GM23248 (cell line): ENCODE results near the gene SCAMP2. TPM values are rescaled to one million over a fixed set of nuclear protein-coding genes. Genes with fewer than 3 reads are reported as not detected.

Source experiments
- DNase-seq: peaks from one replicate; pipeline ENCODE4 v3.0.0-alpha.2; 2015
- H2AFZ ChIP-seq: fragments of 200-600 bp; sonication (generic); 2 replicates; pipeline ENCODE4 v1.6.1; 2016; ENCODE audit warnings: antibody characterized with exemption
- H3F3A ChIP-seq: fragments of 200-600 bp; sonication (generic); 2 replicates; pipeline ENCODE4 v1.6.1; 2016; ENCODE audit warnings: mild to moderate bottlenecking, antibody characterized with exemption, mixed run types; ENCODE audit not compliant: insufficient read depth
- H3K27ac ChIP-seq: fragments of 200-600 bp; sonication (generic); 2 replicates; pipeline ENCODE4 v1.5.1; 2016; ENCODE audit warnings: mild to moderate bottlenecking
- H3K27me3 ChIP-seq: fragments of 200-600 bp; sonication (generic); replicated peaks from 2 replicates; pipeline ENCODE4 v1.6.1; 2016; ENCODE audit warnings: mild to moderate bottlenecking; ENCODE audit not compliant: insufficient read depth
- H3K36me3 ChIP-seq: fragments of 200-600 bp; sonication (generic); 2 replicates; pipeline ENCODE4 v1.6.1; 2016; ENCODE audit warnings: low read depth, mild to moderate bottlenecking
- H3K4me1 ChIP-seq: fragments of 200-600 bp; sonication (generic); 2 replicates; pipeline ENCODE4 v1.6.1; 2016; ENCODE audit warnings: mild to moderate bottlenecking; ENCODE audit not compliant: insufficient read depth
- H3K4me2 ChIP-seq: fragments of 200-600 bp; sonication (generic); one replicate; pipeline ENCODE4 v1.6.1; 2016; ENCODE audit warnings: mild to moderate bottlenecking; ENCODE audit not compliant: unreplicated experiment
- H3K4me3 ChIP-seq: fragments of 200-600 bp; sonication (generic); 2 replicates; pipeline ENCODE4 v1.5.1; 2016; ENCODE audit warnings: mild to moderate bottlenecking
- H3K79me2 ChIP-seq: fragments of 200-600 bp; sonication (generic); 2 replicates; pipeline ENCODE4 v1.6.1; 2016; ENCODE audit warnings: mild to moderate bottlenecking; ENCODE audit not compliant: insufficient read depth
- H3K9ac ChIP-seq: fragments of 200-600 bp; sonication (generic); 2 replicates; pipeline ENCODE4 v1.6.1; 2016; ENCODE audit warnings: mild to moderate bottlenecking
- H3K9me2 ChIP-seq: fragments of 200-600 bp; sonication (generic); 2 replicates; pipeline ENCODE4 v1.6.1; 2016; ENCODE audit warnings: mixed run types, mild to moderate bottlenecking, moderate library complexity; ENCODE audit not compliant: insufficient read depth
- H3K9me3 ChIP-seq: fragments of 200-600 bp; sonication (generic); one replicate; pipeline ENCODE4 v1.6.1; 2017; ENCODE audit warnings: low read depth
- H4K20me1 ChIP-seq: fragments of 200-600 bp; sonication (generic); 2 replicates; pipeline ENCODE4 v1.6.0; 2016; ENCODE audit not compliant: insufficient read depth
- EZH2 ChIP-seq: fragments of 200-600 bp; sonication (generic); IDR thresholded peaks from 2 replicates; pipeline ENCODE4 v1.6.1; 2018; ENCODE audit warnings: antibody characterized with exemption, mild to moderate bottlenecking; ENCODE audit not compliant: insufficient read depth, poor library complexity, severe bottlenecking
- EZH2phosphoT487 ChIP-seq: fragments of 200-600 bp; sonication (generic); IDR thresholded peaks from 2 replicates; pipeline ENCODE4 v1.6.1; 2018; ENCODE audit warnings: antibody characterized with exemption, moderate library complexity, mild to moderate bottlenecking, low read depth; ENCODE audit not compliant: insufficient read depth
- WGBS, 2 experiments: methylation state at CpG; one replicate each; pipeline ENCODE4 v1.1.6; 2015 to 2017; ENCODE audit warnings: low lambda C conversion rate in 2 of 2, low coverage in 1 of 2; ENCODE audit errors: missing lambda C conversion rate in 2 of 2; 5-methylcytosine and 5-hydroxymethylcytosine counted together
- in situ Hi-C: fragments of 300-500 bp; cut with MboI; formaldehyde crosslinking; loops from 2 replicates; pipeline ENCODE4 v1.15.0; 2020
- microRNA-seq: library from miRNA; unstranded; fragments of <30 nt; microRNA quantifications from one replicate; pipeline ENCODE4, GENCODE V29; 2016; ENCODE audit warnings: borderline number of aligned reads
- polyA plus RNA-seq: library from polyadenylated mRNA; unstranded; fragments of >200 nt; fragmentation: Nextera tagmentation; extraction: Ambion mirVana; gene quantifications from 2 replicates; pipeline ENCODE4 v1.2.1, GENCODE V29; 2016
- small RNA-seq: library from RNA; depleted of rRNA; stranded (forward); fragments of <200 nt; gene quantifications from one replicate; pipeline ENCODE3, GENCODE V24; 2014; ENCODE audit warnings: low read depth, low replicate concordance
- total RNA-seq: library from RNA; depleted of rRNA; stranded (reverse); fragments of >200 nt; shearing (Covaris generic); gene quantifications from 2 replicates; pipeline ENCODE4 v1.2.3, GENCODE V29; 2014; rRNA removed

SCAMP2 gene
- total and polyA plus RNA-seq, 2 experiments from 2014 or later = 28.7 to 83.0 TPM

GRCh38 chr15:74795966-74796625 lies 77.1 kb downstream of the SCAMP2 start:
- Histone ChIP-seq H3K4me3 (no peak overlapping the region), H4K20me1 (no peaks in the 10 kb centered on the region), H3F3A (peaks cover 5% of the 10 kb centered on the region; the same call in 1 of the 2 replicates), H3K27me3 (no peaks in the 10 kb centered on the region), H3K27ac (no peak overlapping the region), H3K9ac (no peak overlapping the region), H2AFZ (no peak overlapping the region), H3K4me2 (no peak overlapping the region), H3K9me2 (no peaks in the 10 kb centered on the region), H3K79me2 (peaks cover 70% of the 10 kb centered on the region), H3K36me3 (no peaks in the 10 kb centered on the region), H3K4me1 (peaks cover 1% of the 10 kb centered on the region; the same call in 1 of the 2 replicates), H3K9me3 (no peaks in the 10 kb centered on the region)
- TF ChIP-seq EZH2 = no peak
- no peak for TF ChIP-seq EZH2phosphoT487
- in situ Hi-C loops = no loop called here
- 94 to 95% methylated on average over 14 of the region's 14 CpGs for WGBS, 2 experiments
- DNase-seq = no peak

GRCh38 chr15:74794970-74795349 lies 78.2 kb downstream of the SCAMP2 start:
- no peak for TF ChIP-seq EZH2phosphoT487
- DNase-seq = no peak
- H3K79me2 ChIP-seq = peaks cover 80% of the 10 kb centered on the region

GRCh38 chr15:74794248-74794969 lies 78.8 kb downstream of the SCAMP2 start:
- Histone ChIP-seq H3K9me3 (no peaks in the 10 kb centered on the region), H3F3A (peaks cover 6% of the 10 kb centered on the region; the same call in 1 of the 2 replicates), H3K9ac (no peak overlapping the region), H4K20me1 (no peaks in the 10 kb centered on the region), H3K4me3 (no peak overlapping the region), H3K27ac (no peak overlapping the region), H3K9me2 (no peaks in the 10 kb centered on the region), H3K36me3 (no peaks in the 10 kb centered on the region), H3K4me1 (peaks cover 14% of the 10 kb centered on the region), H3K79me2 (peaks cover 85% of the 10 kb centered on the region), H3K4me2 (no peak overlapping the region), H2AFZ (no peak overlapping the region), H3K27me3 (no peaks in the 10 kb centered on the region)
- TF ChIP-seq EZH2 (no peak), EZH2phosphoT487 (no peak)
- 96 to 97% methylated on average over 6 to 9 of the region's 9 CpGs for WGBS, 2 experiments
- DNase-seq = no peak
- in situ Hi-C loops = no loop called here

More at GRCh38 chr15:74794970-74795349, 78.2 kb downstream of the SCAMP2 start:
- Histone ChIP-seq H3K4me2 (no peak overlapping the region), H3K4me3 (no peak overlapping the region), H4K20me1 (no peaks in the 10 kb centered on the region), H3K36me3 (no peaks in the 10 kb centered on the region), H3K9me2 (no peaks in the 10 kb centered on the region), H3K9me3 (no peaks in the 10 kb centered on the region), H3K9ac (no peak overlapping the region), H3K27ac (no peak overlapping the region), H3K27me3 (no peaks in the 10 kb centered on the region), H3K4me1 (peaks cover 13% of the 10 kb centered on the region), H2AFZ (no peak overlapping the region), H3F3A (peaks cover 6% of the 10 kb centered on the region; the same call in 1 of the 2 replicates)
- WGBS, 2 experiments = 90 to 96% methylated on average over 9 of the region's 9 CpGs
- in situ Hi-C loops = no loop called here

Small RNAs within 50 kb of the gene (microRNA-seq; reads per million reads assigned to microRNA genes)
- not detected for gene MIR6882

Small RNAs within 50 kb of the gene (small RNA-seq; reads per million reads assigned to genes)
- not detected for gene CPLX3
- gene MIR6882 = not detected

Other genes starting within 250 kb of the SCAMP2 start
- gene EDC3, start 177.3 kb downstream of the SCAMP2 start, total RNA-seq = 13.9 and 15.0 TPM in 2 replicates
- gene EDC3, start 177.3 kb downstream of the SCAMP2 start, polyA plus RNA-seq = 21.8 and 24.3 TPM in 2 replicates
- not detected in 2 replicates for gene CYP1A1, start 147.8 kb downstream of the SCAMP2 start, total RNA-seq
- gene CYP1A1, start 147.8 kb downstream of the SCAMP2 start, polyA plus RNA-seq = not detected in 2 replicates
- gene CYP1A2, start 124.5 kb downstream of the SCAMP2 start, total RNA-seq = not detected in 2 replicates
- not detected in 2 replicates for gene CYP1A2, start 124.5 kb downstream of the SCAMP2 start, polyA plus RNA-seq
- gene CSK, start 91.3 kb downstream of the SCAMP2 start, total RNA-seq = 18.0 and 21.0 TPM in 2 replicates
- 11.0 and 12.0 TPM in 2 replicates for gene CSK, start 91.3 kb downstream of the SCAMP2 start, polyA plus RNA-seq
- gene LMAN1L, start 60.5 kb downstream of the SCAMP2 start, total RNA-seq = not detected in 2 replicates
- gene LMAN1L, start 60.5 kb downstream of the SCAMP2 start, polyA plus RNA-seq = not detected in 2 replicates
- gene CPLX3, start 46.7 kb downstream of the SCAMP2 start, total RNA-seq = not detected in 2 replicates
- gene CPLX3, start 46.7 kb downstream of the SCAMP2 start, polyA plus RNA-seq = not detected in 2 replicates
- gene ULK3, start 30.2 kb downstream of the SCAMP2 start, total RNA-seq = 29.1 and 30.3 TPM in 2 replicates
- gene ULK3, start 30.2 kb downstream of the SCAMP2 start, polyA plus RNA-seq = 14.0 and 14.6 TPM in 2 replicates
- 79.0 and 85.2 TPM in 2 replicates for gene MPI, start 16.7 kb upstream of the SCAMP2 start, total RNA-seq
- gene MPI, start 16.7 kb upstream of the SCAMP2 start, polyA plus RNA-seq = 34.8 and 41.2 TPM in 2 replicates
- gene FAM219B, start 33.5 kb upstream of the SCAMP2 start, total RNA-seq = 64.1 and 78.6 TPM in 2 replicates
- 38.1 and 39.6 TPM in 2 replicates for gene FAM219B, start 33.5 kb upstream of the SCAMP2 start, polyA plus RNA-seq
- gene COX5A, start 64.7 kb upstream of the SCAMP2 start, total RNA-seq = 48.2 and 65.3 TPM in 2 replicates
- 315 and 321 TPM in 2 replicates for gene COX5A, start 64.7 kb upstream of the SCAMP2 start, polyA plus RNA-seq
- gene RPP25, start 83.4 kb upstream of the SCAMP2 start, total RNA-seq = 4.0 and 4.5 TPM in 2 replicates
- 3.4 and 3.6 TPM in 2 replicates for gene RPP25, start 83.4 kb upstream of the SCAMP2 start, polyA plus RNA-seq
- 1.0 and 4.0 TPM in 2 replicates for gene SCAMP5, start 122.2 kb upstream of the SCAMP2 start, total RNA-seq
- 0.23 TPM in 1 of 2 replicates, not detected in the other for gene SCAMP5, start 122.2 kb upstream of the SCAMP2 start, polyA plus RNA-seq
- 11.3 and 20.0 TPM in 2 replicates for gene PPCDC, start 150.2 kb upstream of the SCAMP2 start, total RNA-seq
- gene PPCDC, start 150.2 kb upstream of the SCAMP2 start, polyA plus RNA-seq = 9.0 and 11.0 TPM in 2 replicates